ENCODE results near the gene XPO6. TPM values are rescaled to one million over a fixed set of nuclear protein-coding genes. Genes with fewer than 3 reads are reported as not detected.

Gene XPO6
- total RNA-seq, 2 experiments from 2014 or later: 130 to 167 TPM

DNA sequence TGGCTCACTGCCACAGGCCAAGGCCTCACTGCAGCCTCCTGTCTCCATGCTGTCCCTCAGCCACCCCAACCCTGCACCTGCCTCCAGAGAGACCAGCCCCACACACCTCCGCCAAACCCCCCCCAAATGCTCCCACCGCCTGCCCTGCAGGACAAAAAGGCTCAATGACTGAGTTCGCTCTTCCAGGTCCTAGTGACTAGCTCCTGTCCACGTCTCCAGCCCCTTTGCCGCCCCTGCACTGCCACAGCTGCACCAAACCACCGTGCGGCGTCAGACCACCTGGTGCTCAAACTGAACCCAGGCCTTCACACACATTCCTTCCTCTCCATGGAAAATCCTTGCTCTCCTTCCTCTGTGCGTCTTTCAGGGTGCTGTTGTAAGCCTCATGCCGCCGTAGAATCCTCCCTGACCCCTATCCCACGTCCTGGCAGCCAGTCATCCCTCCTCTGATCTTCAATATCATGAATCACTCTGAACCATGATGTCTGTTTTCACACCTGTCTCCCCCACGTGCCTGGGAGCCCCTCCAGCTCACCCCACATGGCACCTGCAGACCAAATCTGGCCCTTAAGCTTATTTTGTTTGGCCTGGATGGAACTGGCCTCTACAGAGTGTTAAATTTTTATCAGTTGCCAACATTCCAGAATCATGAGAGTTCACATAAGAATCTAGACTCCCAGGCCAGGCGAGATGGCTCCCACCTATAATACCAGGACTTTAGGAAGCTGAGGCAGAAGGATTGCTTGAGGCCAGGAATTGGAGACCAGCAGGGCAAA lies 144.0 kb downstream of the XPO6 start:
- Histone ChIP-seq H3K36me3 (ENCODE audit: insufficient read depth, low read length) (no peaks in the 10 kb centered on the region), H3K79me2 (ENCODE audit: insufficient read depth, low read depth, low read length) (no peaks in the 10 kb centered on the region), H3K4me2 (ENCODE audit: low read length) (no peak overlapping the region), H3K9me2 (ENCODE audit: insufficient read depth, low read length) (no peaks in the 10 kb centered on the region), H4K20me1 (ENCODE audit: insufficient read depth, low read length) (no peaks in the 10 kb centered on the region), H3K9me3 (ENCODE audit: low read length) (no peaks in the 10 kb centered on the region), H3K4me1 (ENCODE audit: insufficient read depth, low read length, poor library complexity, severe bottlenecking) (no peaks in the 10 kb centered on the region), H3K27ac (ENCODE audit: low read depth, low read length, poor library complexity, severe bottlenecking) (no peak overlapping the region), H3K4me3 (ENCODE audit: low read depth, low read length, poor library complexity, severe bottlenecking) (no peak overlapping the region), H2AFZ (ENCODE audit: low read length) (no peak overlapping the region)
- BruUV-seq (replicated peaks): no TSS peak
- POLR2A ChIA-PET: interaction anchor here (0.7 kb wide), 1 partner anchor 382 kb away, joined by 3 read pairs; no protein-coding TSS in a partner anchor
- intact Hi-C loops (cut with micrococcal nuclease; ENCODE audit: unreplicated experiment): no loop called here
- CTCF ChIA-PET (ENCODE audit: unreplicated experiment): no interaction called here
- TF ChIP-seq EZH2phosphoT487 (IDR thresholded peaks at IDR 0.05; ENCODE audit: borderline replicate concordance, low read depth, low read length) (no peak), CTCF (conservative IDR thresholded peaks at IDR 0.05; ENCODE audit: low read length) (no peak)
- DNase-seq (ENCODE audit: low spot score): no peak

DNA sequence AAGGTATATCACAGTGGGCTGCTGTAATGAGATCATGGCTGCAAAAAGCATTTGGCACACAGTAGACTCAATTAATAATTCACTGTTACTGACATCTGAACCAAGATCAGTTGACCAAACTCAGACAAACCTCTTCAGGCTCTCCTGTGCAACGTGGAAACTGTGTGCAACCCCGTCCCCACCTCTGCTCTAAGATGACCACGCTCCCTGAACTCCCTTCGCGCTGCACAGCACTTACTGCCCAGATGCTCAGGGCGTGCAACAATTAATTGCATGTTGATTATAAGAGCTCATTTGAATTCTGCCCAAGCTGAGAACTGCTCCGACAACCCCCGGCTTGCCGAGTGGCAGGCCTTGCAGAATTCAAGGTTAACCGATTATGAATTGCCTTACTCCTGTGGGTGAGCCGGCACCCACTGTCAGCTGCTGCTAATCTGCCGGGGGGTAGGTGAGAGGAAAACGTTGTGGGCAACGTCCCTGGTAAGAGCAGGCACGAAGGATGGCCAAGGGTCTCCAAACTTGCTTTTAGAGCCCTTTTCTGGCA lies 147.0 kb downstream of the XPO6 start:
- Histone ChIP-seq H3K9me2 (ENCODE audit: insufficient read depth, low read length) (no peaks in the 10 kb centered on the region), H3K4me1 (ENCODE audit: insufficient read depth, low read length, poor library complexity, severe bottlenecking) (no peaks in the 10 kb centered on the region), H2AFZ (ENCODE audit: low read length) (no peak overlapping the region), H3K9me3 (ENCODE audit: low read length) (no peaks in the 10 kb centered on the region), H3K4me3 (ENCODE audit: low read depth, low read length, poor library complexity, severe bottlenecking) (no peak overlapping the region), H3K79me2 (ENCODE audit: insufficient read depth, low read depth, low read length) (no peaks in the 10 kb centered on the region), H3K27ac (ENCODE audit: low read depth, low read length, poor library complexity, severe bottlenecking) (no peak overlapping the region), H3K36me3 (ENCODE audit: insufficient read depth, low read length) (no peaks in the 10 kb centered on the region), H4K20me1 (ENCODE audit: insufficient read depth, low read length) (no peaks in the 10 kb centered on the region), H3K4me2 (ENCODE audit: low read length) (no peak overlapping the region)
- ChIA-PET CTCF (ENCODE audit: unreplicated experiment) (no interaction called here), POLR2A (no interaction called here)
- no TSS peak for BruUV-seq (replicated peaks)
- intact Hi-C loops (cut with micrococcal nuclease; ENCODE audit: unreplicated experiment): no loop called here
- TF ChIP-seq CTCF (conservative IDR thresholded peaks at IDR 0.05; ENCODE audit: low read length): no peak
- no peak for TF ChIP-seq EZH2phosphoT487 (IDR thresholded peaks at IDR 0.05; ENCODE audit: borderline replicate concordance, low read depth, low read length)
- no peak for DNase-seq (ENCODE audit: low spot score)

DNA sequence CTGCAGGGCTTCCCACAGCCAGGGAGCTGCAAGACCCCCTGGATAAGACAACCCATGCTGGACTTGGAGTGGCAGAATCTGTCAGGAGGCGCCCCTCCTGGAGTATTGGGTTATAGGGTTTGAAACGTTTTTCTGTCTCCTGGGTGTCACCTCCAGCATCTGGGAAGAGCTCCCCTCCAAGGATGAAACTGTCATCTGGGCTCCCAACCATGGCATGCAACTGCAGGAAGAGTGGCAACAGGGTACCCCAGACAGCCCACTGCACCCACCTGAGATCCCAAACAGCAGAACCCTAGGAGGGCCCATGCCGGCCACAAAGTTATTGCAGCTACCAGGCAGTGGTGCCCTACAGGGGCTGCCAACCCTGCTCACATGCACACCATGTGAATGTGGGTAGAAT lies 147.6 kb downstream of the XPO6 start:
- no TSS peak for BruUV-seq (replicated peaks)
- Histone ChIP-seq H3K4me3 (ENCODE audit: low read depth, low read length, poor library complexity, severe bottlenecking) (no peak overlapping the region), H3K9me3 (ENCODE audit: low read length) (no peaks in the 10 kb centered on the region), H3K79me2 (ENCODE audit: insufficient read depth, low read depth, low read length) (no peaks in the 10 kb centered on the region), H4K20me1 (ENCODE audit: insufficient read depth, low read length) (no peaks in the 10 kb centered on the region), H3K9me2 (ENCODE audit: insufficient read depth, low read length) (no peaks in the 10 kb centered on the region), H3K4me2 (ENCODE audit: low read length) (no peak overlapping the region), H2AFZ (ENCODE audit: low read length) (no peak overlapping the region), H3K36me3 (ENCODE audit: insufficient read depth, low read length) (no peaks in the 10 kb centered on the region), H3K4me1 (ENCODE audit: insufficient read depth, low read length, poor library complexity, severe bottlenecking) (no peaks in the 10 kb centered on the region), H3K27ac (ENCODE audit: low read depth, low read length, poor library complexity, severe bottlenecking) (no peak overlapping the region)
- no peak for TF ChIP-seq EZH2phosphoT487 (IDR thresholded peaks at IDR 0.05; ENCODE audit: borderline replicate concordance, low read depth, low read length)
- no peak for TF ChIP-seq CTCF (conservative IDR thresholded peaks at IDR 0.05; ENCODE audit: low read length)
- no peak for DNase-seq (ENCODE audit: low spot score)
- POLR2A ChIA-PET: interaction anchor here (0.6 kb wide), 1 partner anchor 85 kb away, joined by 6 read pairs; no protein-coding TSS in a partner anchor
- intact Hi-C loops (cut with micrococcal nuclease; ENCODE audit: unreplicated experiment): no loop called here
- CTCF ChIA-PET (ENCODE audit: unreplicated experiment): no interaction called here
